ENCODE results near the gene TAOK3.
A peak's percentile ranks its signal among the peaks of the same experiment; 100 is the strongest.

Gene TAOK3

DNA sequence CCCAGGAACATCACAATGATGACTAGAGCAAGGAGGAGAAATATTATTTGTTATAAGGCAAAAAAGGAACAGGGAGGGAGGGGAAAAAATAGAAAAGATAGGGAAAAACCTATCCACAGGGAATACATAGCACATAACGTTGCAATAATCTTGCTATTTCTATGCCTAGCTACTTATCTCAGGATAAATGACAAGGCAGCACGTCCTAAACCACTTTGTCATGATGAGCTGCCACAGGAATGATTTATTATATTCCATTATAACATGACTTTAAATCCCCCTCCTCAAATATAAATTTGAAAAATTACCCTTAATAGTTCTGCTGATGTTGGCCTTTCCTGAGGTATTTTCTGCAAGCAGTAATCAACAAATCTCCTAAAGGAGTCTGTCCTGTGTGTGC lies 160.1 kb downstream of the TAOK3 start:
- DNase-seq (ENCODE audit: low read depth, low spot score): no peak

- no peak for DNase-seq (ENCODE audit: low read depth, low spot score)
Measured at GRCh38 chr12:118206107-118206412, 166.6 kb downstream of the TAOK3 start.

DNA sequence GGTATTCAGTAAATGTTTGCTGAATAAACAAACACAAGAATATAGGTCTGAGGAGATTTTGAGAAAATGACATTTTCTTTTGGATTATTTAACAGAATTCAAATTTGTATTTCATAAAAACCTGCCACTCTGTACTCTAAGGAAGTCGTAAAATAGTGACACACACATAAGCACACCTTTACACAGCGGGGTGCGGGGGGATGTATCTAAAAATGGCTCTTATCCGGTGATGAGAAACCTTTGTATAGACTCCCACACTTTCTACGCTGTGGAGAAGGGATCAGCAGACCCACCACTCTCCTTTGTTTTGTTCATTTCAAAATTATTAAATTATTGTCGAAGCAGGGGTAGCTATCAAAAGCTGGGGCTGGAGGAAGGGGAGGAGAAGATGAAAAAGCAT lies 178.7 kb downstream of the TAOK3 start:
- no peak for DNase-seq (ENCODE audit: low read depth, low spot score)

DNA sequence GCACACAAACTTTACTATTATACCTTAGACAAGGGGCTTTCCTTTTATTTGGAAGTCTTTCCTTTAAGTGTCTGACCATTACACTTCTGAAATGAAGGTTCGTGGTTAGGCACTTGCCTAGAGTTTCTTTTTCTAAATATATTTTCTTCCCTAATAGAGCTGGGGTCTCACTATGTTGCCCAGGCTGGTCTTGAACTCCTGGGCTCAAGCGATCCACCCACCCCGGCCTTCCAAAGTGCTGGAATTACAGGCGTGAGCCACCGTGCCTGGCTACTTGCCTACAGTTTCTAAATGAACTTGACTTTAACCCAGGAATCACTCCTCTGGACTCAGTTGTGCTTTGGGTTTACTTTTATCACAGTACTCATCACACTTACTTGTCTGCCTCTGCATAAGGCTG lies 179.2 kb downstream of the TAOK3 start:
- DNase-seq (ENCODE audit: low read depth, low spot score): no peak

GRCh38 chr12:118190266-118190665 lies 182.4 kb downstream of the TAOK3 start:
- no peak for DNase-seq (ENCODE audit: low read depth, low spot score)

DNA sequence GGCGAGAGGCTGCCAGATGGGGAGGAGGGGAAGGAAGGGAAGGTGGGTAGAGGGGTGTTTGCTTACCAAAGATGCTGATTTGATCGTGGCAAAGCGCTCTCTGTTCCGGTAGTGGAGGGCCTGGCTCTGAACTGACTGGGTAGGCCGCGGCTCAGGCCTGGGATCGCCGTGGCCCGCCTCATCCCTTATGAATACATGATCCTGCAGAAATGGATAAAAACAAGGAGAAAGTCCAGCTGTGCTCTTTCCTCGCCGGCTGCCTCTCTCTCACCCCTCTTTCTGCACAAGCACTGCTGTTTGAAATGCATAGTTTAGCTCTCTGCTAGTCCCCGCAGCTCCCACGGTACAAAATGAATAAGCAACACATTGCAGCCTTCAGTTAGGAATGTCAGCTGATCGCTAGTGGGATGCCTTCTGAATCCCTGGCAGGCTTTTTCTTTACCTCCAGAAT lies 182.9 kb downstream of the TAOK3 start:
- DNase-seq (ENCODE audit: low read depth, low spot score): peak; percentile 39

- DNase-seq (ENCODE audit: low read depth, low spot score): no peak
Measured at GRCh38 chr12:118188690-118189371, 183.9 kb downstream of the TAOK3 start.

- no peak for DNase-seq (ENCODE audit: low read depth, low spot score)
Measured at GRCh38 chr12:118187751-118188435, 184.8 kb downstream of the TAOK3 start.

DNA sequence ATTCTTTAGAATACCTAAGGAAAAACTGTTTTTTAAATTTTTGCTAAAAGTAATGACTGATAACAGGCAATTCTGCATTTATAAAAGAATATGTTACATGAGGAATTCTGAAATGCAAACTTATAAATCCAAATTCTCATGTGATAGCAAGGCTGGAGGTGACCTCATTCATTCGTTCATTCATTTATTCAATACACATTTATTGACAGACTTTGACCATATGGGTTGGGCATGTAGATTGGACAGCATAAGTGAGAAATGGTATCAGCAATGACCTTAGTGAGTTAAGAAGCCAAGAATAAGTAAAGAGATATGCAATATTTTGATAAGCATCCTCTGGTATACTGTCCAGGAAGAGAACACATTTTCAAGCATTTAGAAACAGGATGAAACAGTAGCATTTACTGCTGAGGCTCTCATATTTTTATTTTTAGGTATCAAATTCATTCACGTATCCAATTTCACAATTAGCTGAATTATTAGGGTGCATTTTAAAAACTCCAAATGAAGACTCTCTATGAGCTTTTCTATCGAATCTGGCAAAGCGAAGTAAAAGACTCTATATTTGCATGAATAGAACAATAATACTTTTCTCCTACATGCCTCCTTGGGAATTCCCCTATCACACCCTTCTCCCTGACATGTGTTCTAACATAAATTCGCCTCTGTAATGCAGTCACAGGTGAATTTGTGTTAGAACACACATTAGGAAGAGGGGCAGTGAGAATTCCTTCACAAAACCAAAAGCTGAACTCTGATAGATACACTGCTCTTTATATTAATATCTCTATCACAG lies 186.9 kb downstream of the TAOK3 start:
- no peak for DNase-seq (ENCODE audit: low read depth, low spot score)

GRCh38 chr12:118183711-118184110 lies 189.0 kb downstream of the TAOK3 start:
- DNase-seq (ENCODE audit: low read depth, low spot score): no peak

- no peak for DNase-seq (ENCODE audit: low read depth, low spot score)
Measured at GRCh38 chr12:118183155-118183554, 189.6 kb downstream of the TAOK3 start.

DNA sequence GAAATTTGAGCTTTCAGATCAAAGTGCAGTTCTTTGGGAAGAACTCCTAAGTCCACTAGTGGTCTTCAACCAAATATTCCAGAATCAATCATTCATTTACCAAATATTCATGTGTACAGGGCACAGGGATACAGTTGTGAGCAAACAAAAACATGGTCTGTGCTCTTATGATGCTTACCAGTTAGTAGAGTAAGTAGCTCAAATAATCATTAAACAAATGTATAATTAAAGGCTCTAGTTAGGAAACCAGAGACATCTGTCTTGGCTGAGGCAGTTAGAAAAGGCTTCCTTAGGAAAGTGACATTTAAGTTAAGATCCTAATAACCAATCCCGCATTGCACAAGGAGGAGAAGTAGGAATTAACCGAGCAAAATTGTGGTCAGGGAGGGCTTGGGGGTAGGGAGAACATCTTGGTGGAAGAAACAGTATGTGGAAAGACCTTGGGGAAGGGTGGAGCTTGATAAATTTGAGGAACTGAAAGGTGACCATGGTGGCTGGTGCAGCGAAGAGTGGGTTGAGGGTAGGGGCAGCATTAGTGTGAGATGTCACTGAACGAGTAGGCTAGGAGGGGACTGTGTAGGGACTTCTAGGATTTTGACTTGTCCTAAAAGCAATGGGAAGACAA lies 196.8 kb downstream of the TAOK3 start:
- DNase-seq (ENCODE audit: low read depth, low spot score): no peak

DNA sequence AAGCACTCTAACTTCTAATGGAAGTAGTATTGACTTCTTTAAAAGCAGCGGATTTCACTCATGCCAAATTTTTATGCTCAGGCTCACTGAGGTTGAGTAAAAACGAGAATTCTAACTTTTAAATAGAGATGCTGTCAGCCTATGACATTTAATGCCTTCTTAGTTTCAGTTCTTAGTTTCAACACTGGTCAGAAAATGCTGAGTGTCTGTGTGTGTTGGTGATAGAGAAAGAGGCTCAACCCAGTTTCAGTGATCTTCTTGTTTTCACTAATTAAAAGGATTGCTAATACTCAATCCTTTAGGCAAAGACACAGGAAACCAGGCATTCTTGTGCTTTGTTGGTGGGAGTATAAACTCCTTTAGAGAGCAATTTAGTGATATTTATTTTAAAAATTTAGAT lies 205.8 kb downstream of the TAOK3 start:
- no peak for DNase-seq (ENCODE audit: low read depth, low spot score)

DNA sequence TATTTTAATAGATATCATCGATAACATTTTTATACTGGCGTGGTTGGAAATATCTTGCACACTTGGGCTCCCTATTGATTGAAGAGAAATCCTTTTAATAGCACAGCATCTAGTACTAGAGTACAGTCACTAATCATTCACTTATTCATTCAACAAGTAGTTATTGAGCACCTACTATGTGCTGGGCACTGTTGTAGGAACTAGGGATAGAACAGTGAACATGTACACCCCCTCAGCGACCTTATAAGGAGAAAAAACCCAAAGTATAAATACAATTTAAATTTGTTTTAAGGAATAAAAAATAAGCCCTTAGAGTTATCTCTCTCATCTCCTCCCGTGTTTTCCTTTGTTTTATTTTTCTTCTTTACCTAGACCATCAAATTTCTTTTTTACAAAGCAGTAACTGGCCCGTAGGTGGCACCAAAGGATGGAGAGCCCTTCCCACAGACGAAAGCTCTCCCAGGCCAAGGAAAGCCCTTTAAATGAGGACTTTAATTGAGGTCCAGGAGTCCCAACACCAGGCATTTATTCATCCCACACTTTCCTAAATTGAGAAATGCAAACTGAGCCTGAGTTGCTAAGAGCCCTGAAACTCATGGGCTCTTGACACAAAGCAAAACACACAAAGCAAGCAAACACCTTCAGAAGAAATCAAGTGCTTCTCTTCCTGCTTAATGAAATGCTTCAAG lies 207.8 kb downstream of the TAOK3 start:
- DNase-seq (ENCODE audit: low read depth, low spot score): peak; percentile 66

DNA sequence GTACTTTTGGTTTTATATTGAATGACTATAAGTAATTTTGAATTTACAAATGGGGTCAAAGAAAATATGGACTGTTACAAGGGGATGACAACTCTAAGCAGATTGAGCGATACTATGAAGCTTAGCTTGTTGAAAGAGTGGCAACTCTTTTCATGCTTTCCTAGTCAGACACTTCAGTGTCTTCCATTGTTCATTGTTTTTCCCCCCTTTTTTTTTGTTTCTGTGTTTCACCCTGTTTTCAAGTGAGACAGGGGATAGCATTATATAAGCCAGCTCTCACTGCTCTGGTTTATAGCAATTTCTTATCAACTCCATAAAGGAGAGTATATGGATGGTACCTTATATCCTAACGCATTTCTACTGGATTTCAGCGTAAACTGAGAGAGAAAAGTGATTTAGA lies 212.2 kb downstream of the TAOK3 start:
- DNase-seq (ENCODE audit: low read depth, low spot score): no peak

- DNase-seq (ENCODE audit: low read depth, low spot score): no peak
Measured at GRCh38 chr12:118151755-118152154, 221.0 kb downstream of the TAOK3 start.

- DNase-seq (ENCODE audit: low read depth, low spot score): no peak
Measured at GRCh38 chr12:118150625-118151024, 222.1 kb downstream of the TAOK3 start.

- no peak for DNase-seq (ENCODE audit: low read depth, low spot score)
Measured at GRCh38 chr12:118148287-118148686, 224.4 kb downstream of the TAOK3 start.

- DNase-seq (ENCODE audit: low read depth, low spot score): no peak
Measured at GRCh38 chr12:118145798-118146156, 226.9 kb downstream of the TAOK3 start.

DNA sequence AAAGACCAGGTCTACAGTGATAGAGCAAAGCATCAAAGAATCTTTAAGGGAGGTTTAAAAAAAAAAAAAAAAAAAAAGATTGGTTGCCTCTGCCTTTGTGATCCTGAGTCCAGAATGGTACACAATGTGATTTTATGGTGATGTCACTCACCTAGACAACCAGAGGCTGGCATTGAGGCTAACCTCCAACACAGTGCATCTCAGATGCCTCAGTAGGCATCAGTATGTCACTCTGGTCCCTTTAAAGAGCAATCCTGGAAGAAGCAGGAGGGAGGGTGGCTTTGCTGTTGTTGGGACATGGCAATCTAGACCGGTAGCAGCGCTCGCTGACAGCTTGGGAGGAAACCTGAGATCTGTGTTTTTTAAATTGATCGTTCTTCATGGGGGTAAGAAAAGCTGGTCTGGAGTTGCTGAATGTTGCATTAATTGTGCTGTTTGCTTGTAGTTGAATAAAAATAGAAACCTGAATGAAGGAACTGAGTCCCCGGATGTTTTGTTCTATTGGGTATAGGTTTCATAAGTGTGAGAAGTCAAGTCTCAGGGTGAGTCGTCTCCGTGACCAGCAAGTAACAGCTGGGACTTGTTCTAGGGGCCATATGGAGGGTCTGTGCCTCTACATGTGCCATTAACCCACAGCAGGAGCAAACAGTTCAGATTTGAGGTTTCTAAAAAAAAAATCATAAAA lies 227.5 kb downstream of the TAOK3 start:
- DNase-seq (ENCODE audit: low read depth, low spot score): no peak

GRCh38 chr12:118144499-118144898 lies 228.2 kb downstream of the TAOK3 start:
- no peak for DNase-seq (ENCODE audit: low read depth, low spot score)
